GM12878 (cell line): ENCODE measurements around the gene DCC.

Source experiments
- SIX5 ChIP-seq: IDR thresholded peaks from 2 replicates; pipeline ENCODE4 v1.6.1; 2011; ENCODE audit warnings: mild to moderate bottlenecking, low read depth, low read length, moderate library complexity; ENCODE audit not compliant: severe bottlenecking
- ZNF274 ChIP-seq: IDR thresholded peaks from one replicate; pipeline ENCODE4 v1.8.0; 2011; ENCODE audit not compliant: insufficient read length, insufficient read depth

GRCh38 chr18:52523566-52523965 is 183.6 kb downstream of the DCC start:
- no peak for TF ChIP-seq SIX5
- TF ChIP-seq ZNF274: no peak
